ENCODE data around the gene SAP30BP.

The SAP30BP gene

GRCh38 chr17:75722076-75722475 lies 54.9 kb downstream of the SAP30BP start:
- no peak for DNase-seq (ENCODE audit: low read depth in 2 of 2)
- no peak overlapping the region for H3K4me3 ChIP-seq (replicated peaks in 1 of 2; ENCODE audit: low read depth in 2 of 2, low read length in 2 of 2)
- no peak for TF ChIP-seq CTCF (IDR thresholded peaks at IDR 0.05; ENCODE audit: low read depth, low read length)

- no peak overlapping the region for H3K4me3 ChIP-seq (replicated peaks in 1 of 2; ENCODE audit: low read depth in 2 of 2, low read length in 2 of 2)
- no peak for TF ChIP-seq CTCF (IDR thresholded peaks at IDR 0.05; ENCODE audit: low read depth, low read length)
- no peak for DNase-seq (ENCODE audit: low read depth in 2 of 2)
These were observed 55.5 kb downstream of the SAP30BP start for GRCh38 chr17:75722542-75723095.

- no peak for DNase-seq (ENCODE audit: low read depth in 2 of 2)
- H3K4me3 ChIP-seq (replicated peaks in 1 of 2; ENCODE audit: low read depth in 2 of 2, low read length in 2 of 2), result no peak overlapping the region
- TF ChIP-seq CTCF (IDR thresholded peaks at IDR 0.05; ENCODE audit: low read depth, low read length), result no peak
These were observed 56.2 kb downstream of the SAP30BP start for GRCh38 chr17:75723171-75723930.

GRCh38 chr17:75724016-75725003 lies 57.2 kb downstream of the SAP30BP start:
- no peak for DNase-seq (ENCODE audit: low read depth in 2 of 2)
- H3K4me3 ChIP-seq (replicated peaks in 1 of 2; ENCODE audit: low read depth in 2 of 2, low read length in 2 of 2), result no peak overlapping the region
- no peak for TF ChIP-seq CTCF (IDR thresholded peaks at IDR 0.05; ENCODE audit: low read depth, low read length)

- H3K4me3 ChIP-seq (replicated peaks in 1 of 2; ENCODE audit: low read depth in 2 of 2, low read length in 2 of 2), result no peak overlapping the region
- TF ChIP-seq CTCF (IDR thresholded peaks at IDR 0.05; ENCODE audit: low read depth, low read length), result no peak
- no peak for DNase-seq (ENCODE audit: low read depth in 2 of 2)
These were observed 58.4 kb downstream of the SAP30BP start for GRCh38 chr17:75725504-75725903.

- TF ChIP-seq CTCF (IDR thresholded peaks at IDR 0.05; ENCODE audit: low read depth, low read length), result no peak
- DNase-seq (ENCODE audit: low read depth in 2 of 2), result no peak
These were observed 60.3 kb downstream of the SAP30BP start for GRCh38 chr17:75727391-75727790.

More at GRCh38 chr17:75727391-75727790, 60.3 kb downstream of the SAP30BP start:
- H3K4me3 ChIP-seq (replicated peaks in 1 of 2; ENCODE audit: low read depth in 2 of 2, low read length in 2 of 2), result no peak overlapping the region
